ENCODE results near the gene ICA1L. TPM values are rescaled to one million over a fixed set of nuclear protein-coding genes. Genes with fewer than 3 reads are reported as not detected.

The ICA1L gene
- total and polyA plus RNA-seq, 2 of the 8 experiments (the other 6 are each of a cell fraction or from before 2014, with no cell fraction given): 1.1 to 3.4 TPM

DNA sequence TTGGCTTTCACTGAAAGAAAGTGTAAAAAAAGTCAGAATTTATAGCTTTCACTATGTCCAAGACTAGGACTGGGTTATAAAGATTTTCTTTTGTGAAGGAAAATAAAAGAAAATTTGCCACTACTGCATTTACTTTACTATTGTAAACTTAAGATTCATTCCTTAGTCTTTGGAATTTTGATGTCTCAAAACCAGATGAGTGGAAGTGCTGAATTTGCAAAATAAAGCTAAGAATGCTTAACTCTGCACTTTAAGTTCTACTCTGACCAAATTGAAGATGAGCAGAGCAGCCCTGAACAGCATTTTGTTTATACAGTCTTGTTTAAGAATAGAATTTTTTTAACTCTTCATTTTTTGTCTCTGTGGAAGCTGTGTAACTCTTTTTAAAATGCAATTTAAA, 102.4 kb downstream of the ICA1L start:
- no peak overlapping the region for H3K14ac ChIP-seq (ENCODE audit: insufficient read length)
- DNase-seq (ENCODE audit: low read depth in 1 of 2, low spot score in 2 of 2): no peak
- TF ChIP-seq MAFK (IDR thresholded peaks at IDR 0.05; ENCODE audit: low read depth, low read length) (0 out of 2 replicates have a peak, but pooled peaks have one; percentile 34), RFX5 (IDR thresholded peaks at IDR 0.05; ENCODE audit: borderline replicate concordance, low read depth, low read length) (no peak)
- H3K23ac ChIP-seq (ENCODE audit: insufficient read length): no peak overlapping the region
- no peak overlapping the region for H2BK15ac ChIP-seq (ENCODE audit: low read length)
- H4K5ac ChIP-seq (ENCODE audit: insufficient read length, low read depth, low read length): no peak overlapping the region
- H4K8ac ChIP-seq (ENCODE audit: extremely low read depth, insufficient read depth, low read length): no peak overlapping the region
- no peak for FAIRE-seq
- H3K56ac ChIP-seq (replicated peaks; ENCODE audit: insufficient read length, low read depth, low read length): no peak overlapping the region
- no peak overlapping the region for H2AK5ac ChIP-seq (ENCODE audit: low read depth, low read length)
- H3K79me2 ChIP-seq (ENCODE audit: control insufficient read depth in 1 of 2, insufficient read depth in 2 of 2, low read length in 2 of 2): no peaks in the 10 kb centered on the region
- H2BK5ac ChIP-seq (ENCODE audit: low read depth, low read length): no peak overlapping the region
- POLR2A ChIA-PET (ENCODE audit: partially characterized antibody): interaction anchor here (1.0 kb wide), 1 partner anchor 14 kb away, joined by 4 read pairs; no protein-coding TSS in a partner anchor
- H3K23me2 ChIP-seq (ENCODE audit: low read depth, low read length): no peaks in the 10 kb centered on the region
- CTCF ChIA-PET (ENCODE audit: partially characterized antibody): interaction anchor here (1.9 kb wide), 1 partner anchor 22 kb away, joined by 5 read pairs; no protein-coding TSS in a partner anchor
- H3K18ac ChIP-seq (ENCODE audit: extremely low read depth, low read length): no peak overlapping the region
- no peak overlapping the region for H4K91ac ChIP-seq (replicated peaks; ENCODE audit: insufficient read length, low read length)
- no peak overlapping the region for H3K4me2 ChIP-seq (ENCODE audit: insufficient read depth in 1 of 2, low read depth in 2 of 2, low read length in 2 of 2)
- no peak overlapping the region for H2BK120ac ChIP-seq (replicated peaks; ENCODE audit: low read depth, low read length)
- no peaks in the 10 kb centered on the region for H3K27me3 ChIP-seq (replicated peaks in 1 of 4; ENCODE audit: control insufficient read depth in 3 of 4, extremely low read depth in 1 of 4, insufficient read depth in 3 of 4, low read length in 3 of 4)
- H2BK20ac ChIP-seq (ENCODE audit: low read length): no peak overlapping the region
- H3K27ac ChIP-seq (ENCODE audit: low read depth, low read length): no peak overlapping the region
- no peak overlapping the region for H3K4ac ChIP-seq (replicated peaks; ENCODE audit: insufficient read length, low read depth, low read length)
- no peaks in the 10 kb centered on the region for H3K79me1 ChIP-seq (ENCODE audit: low read depth, low read length)
- no peak overlapping the region for H2AFZ ChIP-seq (ENCODE audit: low read length)
- peaks cover 0 to 5% (median 3%) of the 10 kb centered on the region in 4 experiments; a peak in 4 of 8 replicates for H3K36me3 ChIP-seq (ENCODE audit: control insufficient read depth in 2 of 4, insufficient read depth in 4 of 4, low read length in 3 of 4)
- no peaks in the 10 kb centered on the region for H4K20me1 ChIP-seq (replicated peaks in 1 of 2; ENCODE audit: control insufficient read depth in 1 of 2, insufficient read depth in 2 of 2, low read length in 2 of 2)
- H3K9ac ChIP-seq (replicated peaks in 1 of 4; ENCODE audit: extremely low read depth in 1 of 4, low read depth in 3 of 4, low read length in 3 of 4): no peak overlapping the region
- no peaks in the 10 kb centered on the region for H3K9me3 ChIP-seq (ENCODE audit: insufficient read depth in 2 of 2, low read depth in 1 of 2, low read length in 1 of 2)
- H3K4me3 ChIP-seq (ENCODE audit: extremely low read depth in 1 of 4, insufficient read depth in 2 of 4, low read depth in 3 of 4, low read length in 4 of 4): no peak overlapping the region; a peak in 1 of 8 replicates
- no peak overlapping the region for H2BK12ac ChIP-seq (ENCODE audit: low read depth, low read length)
- H3K4me1 ChIP-seq (replicated peaks in 1 of 4; ENCODE audit: control insufficient read depth in 3 of 4, insufficient read depth in 4 of 4, low read length in 3 of 4): no peaks in the 10 kb centered on the region; a peak in 1 of 7 replicates
